H9 (cell line): ENCODE results near the gene GGCT. TPM values are rescaled to one million over a fixed set of nuclear protein-coding genes. Genes with fewer than 3 reads are reported as not detected.

Experiments used
- DNase-seq: peaks from one replicate; pipeline ENCODE4 v3.0.0-alpha.2; 2017
- H2AFZ ChIP-seq: one replicate; pipeline ENCODE4 v1.6.1; 2013; ENCODE audit warnings: mild to moderate bottlenecking, low read length, control low read depth, moderate library complexity
- H2AK5ac ChIP-seq: 2 replicates; pipeline ENCODE4 v1.6.1; 2013; ENCODE audit warnings: low read length, control low read depth, mixed read lengths; ENCODE audit not compliant: insufficient read length
- H2BK120ac ChIP-seq: one replicate; pipeline ENCODE4 v1.6.1; 2013; ENCODE audit warnings: low read depth, mild to moderate bottlenecking, low read length, control low read depth, inconsistent platforms; ENCODE audit not compliant: poor library complexity, severe bottlenecking
- H2BK12ac ChIP-seq: 2 replicates; pipeline ENCODE4 v1.6.1; 2013; ENCODE audit warnings: low read length, control low read depth, mixed read lengths, low read depth; ENCODE audit not compliant: insufficient read length
- H2BK15ac ChIP-seq: 2 replicates; pipeline ENCODE4 v1.6.1; 2013; ENCODE audit warnings: low read depth, low read length, control low read depth
- H2BK20ac ChIP-seq: one replicate; pipeline ENCODE4 v1.6.1; 2013; ENCODE audit warnings: low read depth, mild to moderate bottlenecking, low read length, control low read depth, inconsistent platforms; ENCODE audit not compliant: poor library complexity, severe bottlenecking
- H2BK5ac ChIP-seq: 2 replicates; pipeline ENCODE4 v1.6.1; 2013; ENCODE audit warnings: low read length, control low read depth, mixed read lengths; ENCODE audit not compliant: insufficient read length
- H3K14ac ChIP-seq: 2 replicates; pipeline ENCODE4 v1.6.1; 2013; ENCODE audit warnings: low read length, control low read depth; ENCODE audit not compliant: insufficient read depth
- H3K18ac ChIP-seq: 2 replicates; pipeline ENCODE4 v1.6.1; 2013; ENCODE audit warnings: low read depth, mild to moderate bottlenecking, mixed read lengths, low read length, control low read depth; ENCODE audit not compliant: insufficient read length
- H3K23ac ChIP-seq: 2 replicates; pipeline ENCODE4 v1.6.1; 2013; ENCODE audit warnings: low read length, control low read depth, mixed read lengths, low read depth; ENCODE audit not compliant: insufficient read length
- H3K23me2 ChIP-seq: 2 replicates; pipeline ENCODE4 v1.6.1; 2013; ENCODE audit warnings: low read depth, mild to moderate bottlenecking, mixed read lengths, low read length, control low read depth; ENCODE audit not compliant: insufficient read length, poor library complexity, severe bottlenecking
- H3K27ac ChIP-seq: 2 replicates; pipeline ENCODE4 v1.5.1; 2013; ENCODE audit warnings: low read length, control low read depth, mixed read lengths, low read depth; ENCODE audit not compliant: insufficient read length
- H3K27me3 ChIP-seq: 2 replicates; pipeline ENCODE4 v1.6.1; 2013; ENCODE audit warnings: low read length, control low read depth, inconsistent platforms; ENCODE audit not compliant: insufficient read depth
- H3K4ac ChIP-seq: 2 replicates; pipeline ENCODE4 v1.6.1; 2013; ENCODE audit warnings: low read depth, mild to moderate bottlenecking, control low read depth, inconsistent platforms, low read length, moderate library complexity
- H3K4me1 ChIP-seq: 2 replicates; pipeline ENCODE4 v1.6.1; 2013; ENCODE audit warnings: low read length, control low read depth, inconsistent platforms; ENCODE audit not compliant: insufficient read depth
- H3K4me2 ChIP-seq: 2 replicates; pipeline ENCODE4 v1.6.1; 2013; ENCODE audit warnings: low read length, control low read depth, mixed read lengths; ENCODE audit not compliant: insufficient read length, insufficient read depth
- H3K56ac ChIP-seq: 2 replicates; pipeline ENCODE4 v1.6.1; 2013; ENCODE audit warnings: low read depth, mild to moderate bottlenecking, mixed read lengths, low read length, control low read depth; ENCODE audit not compliant: insufficient read length
- H3K79me1 ChIP-seq: 2 replicates; pipeline ENCODE4 v1.6.1; 2013; ENCODE audit warnings: low read depth, mild to moderate bottlenecking, moderate library complexity, low read length, control low read depth, inconsistent platforms; ENCODE audit not compliant: insufficient read depth, poor library complexity, severe bottlenecking
- H3K79me2 ChIP-seq: 2 replicates; pipeline ENCODE4 v1.6.1; 2013; ENCODE audit warnings: low read length, control low read depth, inconsistent platforms; ENCODE audit not compliant: insufficient read depth
- H3K9ac ChIP-seq: 2 replicates; pipeline ENCODE4 v1.6.1; 2013; ENCODE audit warnings: low read length, control low read depth, mixed read lengths; ENCODE audit not compliant: insufficient read length; ENCODE audit errors: extremely low read depth
- H3K9me3 ChIP-seq: one replicate; pipeline ENCODE4 v1.6.1; 2013; ENCODE audit warnings: low read depth, low read length, inconsistent platforms; ENCODE audit not compliant: control insufficient read depth
- H3T11ph ChIP-seq: one replicate; pipeline ENCODE4 v1.6.1; 2013; ENCODE audit warnings: mild to moderate bottlenecking, low read length, control low read depth, inconsistent platforms
- H4K20me1 ChIP-seq: one replicate; pipeline ENCODE4 v1.6.1; 2013; ENCODE audit not compliant: control insufficient read depth, insufficient read length, insufficient read depth
- H4K5ac ChIP-seq: 2 replicates; pipeline ENCODE4 v1.6.1; 2013; ENCODE audit warnings: low read depth, mild to moderate bottlenecking, mixed read lengths, low read length, control low read depth; ENCODE audit not compliant: insufficient read length
- H4K8ac ChIP-seq: replicated peaks from 2 replicates; pipeline ENCODE4 v1.6.1; 2013; ENCODE audit warnings: low read length, control low read depth, mixed read lengths, low read depth; ENCODE audit not compliant: insufficient read length
- H4K91ac ChIP-seq: 2 replicates; pipeline ENCODE4 v1.6.1; 2013; ENCODE audit warnings: low read depth, mild to moderate bottlenecking, moderate library complexity, mixed read lengths, low read length, control low read depth; ENCODE audit not compliant: insufficient read length
- H3K27ac Mint-ChIP-seq, 3 experiments: 2 replicates in 2 of 3; 3 replicates in 1 of 3; pipeline ENCODE4 v1.8.0; 2020 to 2021; ENCODE audit warnings: mixed read lengths in 3 of 3, mild to moderate bottlenecking in 1 of 3, moderate library complexity in 1 of 3
- H3K27me3 Mint-ChIP-seq: 2 replicates; pipeline ENCODE4 v1.8.0; 2021; ENCODE audit warnings: low read depth, mild to moderate bottlenecking, moderate library complexity, mixed read lengths
- H3K36me3 Mint-ChIP-seq, 3 experiments: 2 replicates in 2 of 3; 3 replicates in 1 of 3; pipeline ENCODE4 v1.8.0; 2020 to 2021; ENCODE audit warnings: low read depth in 3 of 3, mixed read lengths in 3 of 3; ENCODE audit not compliant: insufficient read depth in 1 of 3
- H3K4me1 Mint-ChIP-seq, 2 experiments: 2 replicates each; pipeline ENCODE4 v1.8.0; 2020; ENCODE audit warnings: mixed read lengths in 2 of 2
- H3K4me3 Mint-ChIP-seq, 2 experiments: 2 replicates in 1 of 2; 3 replicates in 1 of 2; pipeline ENCODE4 v1.8.0; 2020 to 2021; ENCODE audit warnings: mild to moderate bottlenecking in 2 of 2, mixed read lengths in 2 of 2, moderate library complexity in 1 of 2
- H3K9me3 Mint-ChIP-seq, 2 experiments: 2 replicates in 1 of 2; 3 replicates in 1 of 2; pipeline ENCODE4 v1.8.0; 2020; ENCODE audit warnings: mild to moderate bottlenecking in 2 of 2, mixed read lengths in 2 of 2, moderate library complexity in 1 of 2
- WGBS: extraction: QIAGEN DNeasy Blood & Tissue Kit; methylation state at CpG from one replicate; pipeline ENCODE4 v1.1.7; 2013; ENCODE audit warnings: missing lambda C conversion rate, low lambda C conversion rate, mixed read lengths; ENCODE audit not compliant: insufficient read length; ENCODE audit errors: extremely low coverage; 5-methylcytosine and 5-hydroxymethylcytosine counted together
- total RNA-seq: library from RNA; stranded (reverse); gene quantifications from 2 replicates; pipeline ENCODE4 v1.2.1, GENCODE V29; 2021
- TF ChIP-seq, protein P1 (sequence below): fragments of 200-600 bp; sonication (generic); conservative IDR thresholded peaks from 3 replicates; pipeline ENCODE4 v1.8.0; 2021; ENCODE audit warnings: antibody characterized with exemption, mild to moderate bottlenecking

GGCT gene
- total RNA-seq, 1 experiment from 2014 or later = 84.9 TPM

DNA sequence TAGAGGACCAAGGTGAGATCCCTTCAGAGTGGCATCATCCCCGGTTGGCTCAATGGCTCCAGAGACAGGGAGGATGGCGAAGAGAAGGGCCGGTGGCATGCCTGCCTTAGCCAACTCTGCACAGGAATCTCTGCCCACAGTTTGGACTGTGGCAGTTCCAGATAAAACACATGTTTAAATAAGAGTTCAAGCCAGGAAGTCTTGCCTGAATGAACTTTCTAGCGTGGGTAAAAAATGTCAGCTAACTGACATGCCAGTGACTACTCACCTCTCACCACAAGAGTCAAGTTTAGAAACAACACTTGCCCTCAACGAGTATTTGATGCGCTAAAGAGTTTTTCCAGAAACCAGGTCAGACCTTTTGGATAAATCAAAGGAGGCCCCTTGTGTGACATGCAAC, 29.0 kb downstream of the GGCT start:
- Histone ChIP-seq H3K18ac (no peak overlapping the region), H3K9ac (no peak overlapping the region), H2BK20ac (no peak overlapping the region), H3K4me1 (no peaks in the 10 kb centered on the region), H3K23me2 (peaks cover 11% of the 10 kb centered on the region), H2BK5ac (no peak overlapping the region), H3K4me2 (no peak overlapping the region), H2BK12ac (no peak overlapping the region), H3K14ac (no peak overlapping the region), H4K8ac (no peak overlapping the region), H4K5ac (no peak overlapping the region), H2AFZ (no peak overlapping the region), H3K4ac (no peak overlapping the region), H4K91ac (no peak overlapping the region), H2BK120ac (no peak overlapping the region), H3K9me3 (no peaks in the 10 kb centered on the region), H3K23ac (no peak overlapping the region), H3T11ph (no peak overlapping the region), H3K27ac (no peak overlapping the region), H2BK15ac (no peak overlapping the region), H3K56ac (no peak overlapping the region), H2AK5ac (no peak overlapping the region), H3K79me1 (no peaks in the 10 kb centered on the region), H3K27me3 (no peaks in the 10 kb centered on the region), H4K20me1 (no peaks in the 10 kb centered on the region), H3K79me2 (no peaks in the 10 kb centered on the region)
- no peak for DNase-seq
- Mint-ChIP-seq H3K27me3 (peaks cover 22% of the 10 kb centered on the region), H3K4me1 (peaks cover 9 to 11% of the 10 kb centered on the region in 2 experiments; a peak in 3 of 4 replicates), H3K36me3 (no peaks in the 10 kb centered on the region; a peak in 2 of 7 replicates), H3K27ac (no peak overlapping the region), H3K4me3 (no peak overlapping the region), H3K9me3 (no peaks in the 10 kb centered on the region)
- TF ChIP-seq, protein P1, sequence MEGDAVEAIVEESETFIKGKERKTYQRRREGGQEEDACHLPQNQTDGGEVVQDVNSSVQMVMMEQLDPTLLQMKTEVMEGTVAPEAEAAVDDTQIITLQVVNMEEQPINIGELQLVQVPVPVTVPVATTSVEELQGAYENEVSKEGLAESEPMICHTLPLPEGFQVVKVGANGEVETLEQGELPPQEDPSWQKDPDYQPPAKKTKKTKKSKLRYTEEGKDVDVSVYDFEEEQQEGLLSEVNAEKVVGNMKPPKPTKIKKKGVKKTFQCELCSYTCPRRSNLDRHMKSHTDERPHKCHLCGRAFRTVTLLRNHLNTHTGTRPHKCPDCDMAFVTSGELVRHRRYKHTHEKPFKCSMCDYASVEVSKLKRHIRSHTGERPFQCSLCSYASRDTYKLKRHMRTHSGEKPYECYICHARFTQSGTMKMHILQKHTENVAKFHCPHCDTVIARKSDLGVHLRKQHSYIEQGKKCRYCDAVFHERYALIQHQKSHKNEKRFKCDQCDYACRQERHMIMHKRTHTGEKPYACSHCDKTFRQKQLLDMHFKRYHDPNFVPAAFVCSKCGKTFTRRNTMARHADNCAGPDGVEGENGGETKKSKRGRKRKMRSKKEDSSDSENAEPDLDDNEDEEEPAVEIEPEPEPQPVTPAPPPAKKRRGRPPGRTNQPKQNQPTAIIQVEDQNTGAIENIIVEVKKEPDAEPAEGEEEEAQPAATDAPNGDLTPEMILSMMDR = no peak
- WGBS = no CpG with 5 or more reads among the region's 6 CpGs
